Calu3 (cell line): ENCODE measurements around the gene UGT3A2. TPM values are rescaled to one million over a fixed set of nuclear protein-coding genes. Genes with fewer than 3 reads are reported as not detected.

Source experiments
- BruUV-seq: library from RNA; stranded (reverse); fragments of 400-500 nt; replicated peaks from 2 replicates; lab custom pipeline; 2021; lab: Mats Ljungman, UMichigan
- CTCF ChIA-PET: fragments of 300-600 bp; sonication (Branson Sonifier 250); formaldehyde crosslinking; loops from one replicate; lab custom pipeline; 2022; ENCODE audit warnings: antibody characterized with exemption; lab: Charles Lee
- DNase-seq: peaks from one replicate; pipeline ENCODE4 v3.0.0; 2022
- H3K27ac Mint-ChIP-seq: one replicate; pipeline ENCODE4 v1.8.0; 2022; ENCODE audit warnings: mixed read lengths; ENCODE audit not compliant: unreplicated experiment
- H3K27me3 Mint-ChIP-seq: one replicate; pipeline ENCODE4 v1.8.0; 2022; ENCODE audit warnings: mixed read lengths; ENCODE audit not compliant: unreplicated experiment
- H3K36me3 Mint-ChIP-seq: one replicate; pipeline ENCODE4 v1.8.0; 2022; ENCODE audit warnings: mild to moderate bottlenecking, moderate library complexity, mixed read lengths; ENCODE audit not compliant: insufficient read depth, unreplicated experiment
- H3K4me1 Mint-ChIP-seq: one replicate; pipeline ENCODE4 v1.8.0; 2022; ENCODE audit warnings: mild to moderate bottlenecking, low read depth, mixed read lengths; ENCODE audit not compliant: unreplicated experiment
- H3K4me3 Mint-ChIP-seq: one replicate; pipeline ENCODE4 v1.8.0; 2022; ENCODE audit warnings: mild to moderate bottlenecking, low read depth, moderate library complexity, mixed read lengths; ENCODE audit not compliant: unreplicated experiment
- H3K9me3 Mint-ChIP-seq: one replicate; pipeline ENCODE4 v1.8.0; 2022; ENCODE audit warnings: low read depth, mixed read lengths; ENCODE audit not compliant: unreplicated experiment
- intact Hi-C: fragments of 100-400 bp; cut with micrococcal nuclease; formaldehyde crosslinking; loops from one replicate; pipeline ENCODE4 v1.10.0; 2022; ENCODE audit not compliant: unreplicated experiment
- total RNA-seq: library from RNA; stranded (reverse); gene quantifications from 2 replicates; pipeline ENCODE4 v1.2.3, GENCODE V29; 2022
- TF ChIP-seq, protein P1 (sequence below): fragments of 200-600 bp; IDR thresholded peaks from one replicate; pipeline ENCODE4 v1.8.0; 2022; ENCODE audit warnings: antibody characterized with exemption; ENCODE audit not compliant: unreplicated experiment

The UGT3A2 gene
- total RNA-seq, 1 experiment from 2014 or later = not detected

- Mint-ChIP-seq H3K27me3 (no peaks in the 10 kb centered on the region), H3K36me3 (no peaks in the 10 kb centered on the region), H3K27ac (no peak overlapping the region), H3K4me1 (no peaks in the 10 kb centered on the region), H3K4me3 (no peak overlapping the region), H3K9me3 (no peaks in the 10 kb centered on the region)
- CTCF ChIA-PET = no interaction called here
- intact Hi-C loops = no loop called here
- DNase-seq = no peak
- TF ChIP-seq, protein P1, sequence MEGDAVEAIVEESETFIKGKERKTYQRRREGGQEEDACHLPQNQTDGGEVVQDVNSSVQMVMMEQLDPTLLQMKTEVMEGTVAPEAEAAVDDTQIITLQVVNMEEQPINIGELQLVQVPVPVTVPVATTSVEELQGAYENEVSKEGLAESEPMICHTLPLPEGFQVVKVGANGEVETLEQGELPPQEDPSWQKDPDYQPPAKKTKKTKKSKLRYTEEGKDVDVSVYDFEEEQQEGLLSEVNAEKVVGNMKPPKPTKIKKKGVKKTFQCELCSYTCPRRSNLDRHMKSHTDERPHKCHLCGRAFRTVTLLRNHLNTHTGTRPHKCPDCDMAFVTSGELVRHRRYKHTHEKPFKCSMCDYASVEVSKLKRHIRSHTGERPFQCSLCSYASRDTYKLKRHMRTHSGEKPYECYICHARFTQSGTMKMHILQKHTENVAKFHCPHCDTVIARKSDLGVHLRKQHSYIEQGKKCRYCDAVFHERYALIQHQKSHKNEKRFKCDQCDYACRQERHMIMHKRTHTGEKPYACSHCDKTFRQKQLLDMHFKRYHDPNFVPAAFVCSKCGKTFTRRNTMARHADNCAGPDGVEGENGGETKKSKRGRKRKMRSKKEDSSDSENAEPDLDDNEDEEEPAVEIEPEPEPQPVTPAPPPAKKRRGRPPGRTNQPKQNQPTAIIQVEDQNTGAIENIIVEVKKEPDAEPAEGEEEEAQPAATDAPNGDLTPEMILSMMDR = no peak
- BruUV-seq = no TSS peak
Observed at GRCh38 chr5:36057386-36057785, 9.3 kb downstream of the UGT3A2 start.

GRCh38 chr5:36056422-36056821 lies 10.3 kb downstream of the UGT3A2 start:
- no peak for DNase-seq
- TF ChIP-seq, protein P1 = no peak
- CTCF ChIA-PET = interaction anchor here (0.6 kb wide), 1 partner anchor 252 kb away, joined by 8 read pairs; no protein-coding TSS in a partner anchor
- Mint-ChIP-seq H3K27ac (no peak overlapping the region), H3K4me3 (no peak overlapping the region), H3K27me3 (no peaks in the 10 kb centered on the region), H3K36me3 (no peaks in the 10 kb centered on the region), H3K9me3 (no peaks in the 10 kb centered on the region), H3K4me1 (no peaks in the 10 kb centered on the region)
- no TSS peak for BruUV-seq
- intact Hi-C loops = no loop called here

GRCh38 chr5:36055984-36056383 lies 10.7 kb downstream of the UGT3A2 start:
- DNase-seq = no peak
- CTCF ChIA-PET = interaction anchor here (0.6 kb wide), 1 partner anchor 251 kb away, joined by 8 read pairs; no protein-coding TSS in a partner anchor
- no peaks in the 10 kb centered on the region for H3K27me3 Mint-ChIP-seq
- no peak overlapping the region for H3K27ac Mint-ChIP-seq
- no peaks in the 10 kb centered on the region for H3K36me3 Mint-ChIP-seq
- TF ChIP-seq, protein P1 = no peak
- H3K4me1 Mint-ChIP-seq = no peaks in the 10 kb centered on the region
- H3K4me3 Mint-ChIP-seq = no peak overlapping the region
- no TSS peak for BruUV-seq
- intact Hi-C loops = no loop called here
- no peaks in the 10 kb centered on the region for H3K9me3 Mint-ChIP-seq

DNA sequence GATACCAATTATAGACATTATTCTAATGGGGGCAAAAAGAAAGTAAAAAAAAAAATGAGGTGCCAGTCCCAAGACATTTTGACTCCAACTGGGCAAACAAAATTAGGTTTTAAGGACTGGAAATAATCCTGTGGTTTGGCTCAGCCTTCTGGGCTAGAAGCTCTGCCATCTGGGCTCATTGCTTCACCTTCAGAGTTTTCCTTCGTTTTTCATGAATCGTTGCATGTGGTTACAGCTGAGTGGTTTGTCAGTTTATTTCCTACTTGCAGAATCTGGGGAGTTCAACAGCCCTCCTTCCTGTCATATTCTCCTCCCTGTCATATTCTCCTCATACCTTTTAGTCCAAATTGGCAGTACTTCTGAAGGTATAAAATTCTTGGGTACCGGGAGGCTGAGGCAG lies 12.0 kb downstream of the UGT3A2 start:
- Mint-ChIP-seq H3K9me3 (no peaks in the 10 kb centered on the region), H3K4me1 (no peaks in the 10 kb centered on the region), H3K36me3 (no peaks in the 10 kb centered on the region), H3K4me3 (no peak overlapping the region), H3K27me3 (no peaks in the 10 kb centered on the region), H3K27ac (no peak overlapping the region)
- intact Hi-C loops = no loop called here
- no TSS peak for BruUV-seq
- CTCF ChIA-PET = no interaction called here
- DNase-seq = no peak
- TF ChIP-seq, protein P1 = no peak
